ENCODE results near the gene FGD2. TPM values are rescaled to one million over a fixed set of nuclear protein-coding genes. Genes with fewer than 3 reads are reported as not detected.

The FGD2 gene
- total RNA-seq (10 to 100 TPM; 24.2 to 76.7 TPM), polyA plus RNA-seq (10 to 100 TPM; 20.4 to 55.9 TPM)
- long read RNA-seq, donor 1: 0 reads
- long read RNA-seq, donor 2: 0 reads
- long read RNA-seq, donor 3, partial matches to known transcripts: 0 of 1 reads
- long read RNA-seq, donor 3, other reads (novel, unspliced or antisense): 0 of 1 reads
- long read RNA-seq, donor 4: 0 reads
- long read RNA-seq, donor 5: 0 reads

- 66 to 73% methylated on average over 14 of the region's 14 CpGs for WGBS, 2 donors
- H3K27me3 ChIP-seq (ENCODE audit: control insufficient read depth in 3 of 3, insufficient read depth in 3 of 3, low read length in 2 of 3): no peaks in the 10 kb centered on the region
These were observed at the start of gene FGD2 for GRCh38 chr6:37005061-37005810. FGD2 (plus strand) TSS chr6:37005655; CDS start chr6:37005818, 163 bp downstream.

GRCh38 chr6:36955671-36956445, 49.6 kb upstream of the FGD2 start:
- Histone ChIP-seq H3K4me3 (no peak overlapping the region), H3K36me3 (ENCODE audit: control insufficient read depth in 4 of 4, insufficient read depth in 4 of 4, low read length in 4 of 4) (no peaks in the 10 kb centered on the region), H3K9me3 (ENCODE audit: control insufficient read depth in 4 of 4, insufficient read depth in 3 of 4, low read length in 3 of 4) (no peaks in the 10 kb centered on the region), H3K9ac (ENCODE audit: insufficient read depth in 1 of 2, low read length in 2 of 2) (no peak overlapping the region), H3K27ac (ENCODE audit: low read depth in 1 of 2, low read length in 1 of 2) (no peak overlapping the region), H3K27me3 (ENCODE audit: control insufficient read depth in 3 of 3, insufficient read depth in 3 of 3, low read length in 2 of 3) (no peaks in the 10 kb centered on the region), H3K4me1 (ENCODE audit: control insufficient read depth in 5 of 5, insufficient read depth in 5 of 5, low read length in 5 of 5) (peaks cover 0 to 5% (median 0%) of the 10 kb centered on the region in 5 donors)
- DNase-seq (no peak), ATAC-seq (ENCODE audit: insufficient read depth, low FRiP score) (no peak)
- no peak for TF ChIP-seq CTCF (IDR thresholded peaks at IDR 0.05; ENCODE audit: control extremely low read depth, extremely low read depth)
- WGBS, 2 donors: 62 to 78% methylated on average over 9 of the region's 9 CpGs

More at GRCh38 chr6:37005061-37005810, at the start of gene FGD2:
- no peak for TF ChIP-seq CTCF (IDR thresholded peaks at IDR 0.05; ENCODE audit: control extremely low read depth, extremely low read depth)
- Histone ChIP-seq H3K4me1 (ENCODE audit: control insufficient read depth in 5 of 5, insufficient read depth in 5 of 5, low read length in 5 of 5) (no peaks in the 10 kb centered on the region), H3K9ac (ENCODE audit: insufficient read depth in 1 of 2, low read length in 2 of 2) (no peak within 1 kb of the TSS), H3K36me3 (ENCODE audit: control insufficient read depth in 4 of 4, insufficient read depth in 4 of 4, low read length in 4 of 4) (no peaks in the 10 kb centered on the region), H3K4me3 (peak within 1 kb of the TSS; percentile 3), H3K27ac (ENCODE audit: low read depth in 1 of 2, low read length in 1 of 2) (peak within 1 kb of the TSS in 1 of 2 donors; percentile 72), H3K9me3 (ENCODE audit: control insufficient read depth in 4 of 4, insufficient read depth in 3 of 4, low read length in 3 of 4) (no peaks in the 10 kb centered on the region)
- ATAC-seq (ENCODE audit: insufficient read depth, low FRiP score) (no peak), DNase-seq (no peak)

GRCh38 chr6:36956446-36956820, 49.0 kb upstream of the FGD2 start:
- H3K27me3 ChIP-seq (ENCODE audit: control insufficient read depth in 3 of 3, insufficient read depth in 3 of 3, low read length in 2 of 3): no peaks in the 10 kb centered on the region
- peaks cover 0 to 6% (median 0%) of the 10 kb centered on the region in 5 donors for H3K4me1 ChIP-seq (ENCODE audit: control insufficient read depth in 5 of 5, insufficient read depth in 5 of 5, low read length in 5 of 5)
- no peak overlapping the region for H3K27ac ChIP-seq (ENCODE audit: low read depth in 1 of 2, low read length in 1 of 2)
- no peaks in the 10 kb centered on the region for H3K9me3 ChIP-seq (ENCODE audit: control insufficient read depth in 4 of 4, insufficient read depth in 3 of 4, low read length in 3 of 4)
- ATAC-seq (ENCODE audit: insufficient read depth, low FRiP score) (no peak), DNase-seq (no peak)
- H3K4me3 ChIP-seq: no peak overlapping the region
- TF ChIP-seq CTCF (IDR thresholded peaks at IDR 0.05; ENCODE audit: control extremely low read depth, extremely low read depth): no peak
- no peak overlapping the region for H3K9ac ChIP-seq (ENCODE audit: insufficient read depth in 1 of 2, low read length in 2 of 2)
- no peaks in the 10 kb centered on the region for H3K36me3 ChIP-seq (ENCODE audit: control insufficient read depth in 4 of 4, insufficient read depth in 4 of 4, low read length in 4 of 4)
